ENCODE data around the gene CDCA3. TPM values are rescaled to one million over a fixed set of nuclear protein-coding genes. Genes with fewer than 3 reads are reported as not detected.
"Not testable (repeated sequence)": the region's sequence is repeated elsewhere in the genome, so short reads cannot be mapped to it uniquely, and the experiment has no call there.

The CDCA3 gene
- total and polyA plus RNA-seq, 2 of the 4 experiments (the other 2 are of a cell fraction), result 23.5 to 61.0 TPM

DNA sequence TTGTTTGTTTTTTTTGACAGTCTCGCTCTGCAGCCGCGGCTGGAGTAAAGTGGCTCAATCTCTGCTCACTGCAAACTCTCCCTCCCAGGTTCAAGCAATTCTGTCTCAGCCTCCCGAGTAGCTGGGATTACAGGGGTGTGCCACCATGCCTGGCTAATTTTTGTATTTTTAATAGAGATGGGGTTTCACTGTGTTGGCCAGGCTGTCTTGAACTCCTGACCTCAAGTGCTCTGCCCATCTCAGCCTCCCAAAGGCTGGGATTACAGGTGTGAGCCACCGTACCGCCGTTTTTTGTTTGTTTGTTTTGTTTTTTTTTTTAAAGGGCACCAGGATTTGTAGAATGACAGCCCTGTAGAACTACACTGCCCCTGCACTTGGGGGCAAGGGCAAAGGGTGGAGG, 37.7 kb upstream of the CDCA3 start:
- intact Hi-C loops (cut with micrococcal nuclease); H3K4me3 ChIP-seq (ENCODE audit: insufficient read depth, low read depth, low read length); POLR2A ChIA-PET (ENCODE audit: unreplicated experiment); H3K23ac ChIP-seq (ENCODE audit: low read depth, low read length); ATAC-seq (ENCODE audit: low read depth); H3K27me3 ChIP-seq (ENCODE audit: control insufficient read depth, insufficient read depth, low read length); H3K4me2 ChIP-seq (ENCODE audit: low read depth, low read length); dilution Hi-C loops (cut with HindIII; ENCODE audit: low sequenced_read_pairs, unreplicated experiment); H3K18ac ChIP-seq (ENCODE audit: low read depth, low read length); H2AK5ac ChIP-seq (ENCODE audit: low read depth, low read length); H4K20me1 ChIP-seq (ENCODE audit: insufficient read depth, low read length); H2AFZ ChIP-seq (replicated peaks; ENCODE audit: low read length, poor library complexity); in situ Hi-C loops (cut with MboI; ENCODE audit: low sequenced_read_pairs); H3K56ac ChIP-seq (ENCODE audit: extremely low read depth, insufficient read depth, low read length); H2BK20ac ChIP-seq (ENCODE audit: low read depth, low read length); BruUV-seq (replicated peaks); H3K27ac ChIP-seq (ENCODE audit: insufficient read depth, low read length); H3K4ac ChIP-seq (ENCODE audit: low read depth, low read length); H3K4me1 ChIP-seq (ENCODE audit: control insufficient read depth, insufficient read depth, low read length); H3K9me3 ChIP-seq (ENCODE audit: control insufficient read depth, insufficient read depth, low read length); H2BK5ac ChIP-seq (ENCODE audit: low read depth, low read length, poor library complexity, severe bottlenecking); H3K14ac ChIP-seq (replicated peaks; ENCODE audit: low read depth, low read length); H4K91ac ChIP-seq (ENCODE audit: insufficient read depth, low read depth, low read length); H3K9ac ChIP-seq (ENCODE audit: low read depth, low read length); CTCF ChIA-PET; H2AK9ac ChIP-seq (replicated peaks; ENCODE audit: low read depth, low read length, poor library complexity); DNase-seq; H2BK120ac ChIP-seq (ENCODE audit: low read depth, low read length); H2BK15ac ChIP-seq (ENCODE audit: low read depth, low read length); H4K8ac ChIP-seq (ENCODE audit: low read depth in 2 of 2, low read length in 2 of 2); H4K5ac ChIP-seq (ENCODE audit: low read depth, low read length): not testable (repeated sequence)
- Histone ChIP-seq H3K36me3 (ENCODE audit: control insufficient read depth, insufficient read depth, low read length) (peaks cover 14% of the 10 kb centered on the region), H3K79me1 (ENCODE audit: low read depth in 1 of 2, low read length in 2 of 2) (peaks cover 5 to 20% of the 10 kb centered on the region in 2 experiments; a peak in 3 of 4 replicates), H3K9me1 (ENCODE audit: insufficient read depth, low read length) (0 out of 2 replicates have a peak, but pooled peaks cover 12% of the 10 kb centered on the region)
- WGBS, 2 experiments (ENCODE audit: extremely low coverage in 2 of 2, insufficient read length in 1 of 2), result no CpG with 5 or more reads among the region's 7 CpGs
